Measurements from ENCODE around the gene PELI3.
A peak's percentile ranks its signal among the peaks of the same experiment; 100 is the strongest.

GRCh38 chr11:66480117-66480938 lies 13.6 kb downstream of the PELI3 start, which contains the start of gene DPP3:
- TF ChIP-seq CTCF (IDR thresholded peaks at IDR 0.05) (peak in 1 of 6 experiments; percentile 27), POLR2A (IDR thresholded peaks at IDR 0.05) (peak in 3 of 4 donors; percentile 52 to 88 (median 85))

All from esophagus squamous epithelium (tissue), 4 donors.